ENCODE data around the gene LRTM2. TPM values are rescaled to one million over a fixed set of nuclear protein-coding genes. Genes with fewer than 3 reads are reported as not detected.

The LRTM2 gene
- total and polyA plus RNA-seq, 2 of the 4 experiments (the other 2 are of a cell fraction): not detected

DNA sequence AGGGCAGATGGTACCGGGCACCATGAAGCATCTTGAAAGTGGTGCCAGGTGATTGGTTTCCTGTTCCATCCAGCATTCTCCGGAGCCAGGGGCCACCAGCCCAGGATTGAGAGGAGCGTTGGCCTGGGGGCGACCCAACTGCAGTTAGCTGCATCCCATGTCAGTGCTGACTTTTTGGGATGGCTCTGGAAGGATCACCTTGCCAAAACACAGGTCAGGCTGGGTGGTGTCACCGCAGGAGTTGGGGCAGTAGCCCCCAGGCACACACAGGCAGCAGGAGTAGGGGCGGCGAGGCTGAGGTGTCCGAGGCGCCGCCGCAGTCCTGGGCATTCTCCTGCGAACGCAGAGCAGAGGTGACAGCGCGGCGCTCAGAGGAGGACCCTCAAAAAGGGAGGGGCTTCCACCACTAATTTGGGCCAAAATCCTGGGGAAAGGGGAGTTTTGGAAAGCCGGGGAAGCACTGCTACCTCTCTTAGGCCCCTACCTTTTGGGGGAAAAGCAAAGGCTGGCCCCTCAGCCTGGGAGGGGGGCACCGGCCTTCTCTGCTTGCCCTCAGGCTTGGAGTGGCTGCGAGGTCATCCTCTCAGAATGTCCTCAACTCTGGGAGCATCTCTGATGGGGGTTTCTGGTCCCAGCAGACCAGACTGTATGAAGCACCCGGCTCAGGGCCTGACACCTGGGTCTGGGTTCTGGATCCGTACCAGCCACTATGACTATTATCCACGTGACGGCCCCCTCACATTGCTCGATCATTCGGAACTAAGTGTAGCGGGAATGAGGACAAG is 26.7 kb upstream of the LRTM2 start (continued):
- no peak for TF ChIP-seq RCOR1 (IDR thresholded peaks at IDR 0.05; ENCODE audit: insufficient replicate concordance, low read length)

DNA sequence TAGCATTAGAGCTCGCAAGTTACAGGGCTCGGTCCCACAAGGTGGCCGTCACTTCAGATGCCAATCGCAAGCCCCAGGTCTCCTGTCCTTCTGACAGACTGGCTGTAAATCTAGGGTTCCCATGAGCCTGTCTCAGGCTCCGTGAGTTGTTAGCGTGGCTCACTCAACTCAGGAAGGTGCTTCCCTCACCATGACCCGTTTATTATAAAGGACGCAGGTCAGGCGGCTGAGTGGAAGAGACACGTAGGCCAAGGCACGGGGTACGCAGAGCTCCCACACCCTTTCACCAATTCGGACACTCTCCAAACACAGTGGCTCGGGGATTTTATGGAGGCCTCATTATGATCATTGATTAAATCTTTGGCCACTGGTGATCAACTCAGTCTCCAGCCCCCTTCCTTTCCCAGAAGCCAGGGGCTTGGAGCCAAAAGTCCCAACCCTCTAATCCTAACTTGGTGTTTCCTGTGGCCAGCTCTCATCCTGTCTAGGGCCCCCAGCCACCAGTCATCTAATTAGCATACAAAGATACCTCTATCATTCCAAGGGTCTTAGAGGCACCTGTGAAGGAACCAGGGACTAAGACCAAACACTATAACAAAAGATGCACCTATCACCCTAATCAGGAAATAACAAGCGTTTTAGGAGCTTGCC is 25.8 kb upstream of the LRTM2 start:
- no peak overlapping the region for H2AK9ac ChIP-seq (replicated peaks; ENCODE audit: low read depth, low read length, poor library complexity)
- peaks cover 4% of the 10 kb centered on the region; the same call in 1 of the 2 replicates for H3K4me1 ChIP-seq (ENCODE audit: control insufficient read depth, insufficient read depth, low read length)
- ATAC-seq (ENCODE audit: low read depth): no peak
- peak overlapping the region; percentile 28 for H2AFZ ChIP-seq (replicated peaks; ENCODE audit: low read length, poor library complexity)
- dilution Hi-C loops (cut with HindIII; ENCODE audit: low sequenced_read_pairs, unreplicated experiment): no loop called here
- no peak overlapping the region for H3K14ac ChIP-seq (replicated peaks; ENCODE audit: low read depth, low read length)
- H3K9me1 ChIP-seq (ENCODE audit: insufficient read depth, low read length): peaks cover 4% of the 10 kb centered on the region; the same call in 1 of the 2 replicates
- H4K5ac ChIP-seq (ENCODE audit: low read depth, low read length): no peak overlapping the region
- H4K20me1 ChIP-seq (ENCODE audit: insufficient read depth, low read length): 0 out of 2 replicates have a peak, but pooled peaks cover 6% of the 10 kb centered on the region
- H3K4me2 ChIP-seq (ENCODE audit: low read depth, low read length): no peak overlapping the region
- no TSS peak for BruUV-seq (replicated peaks)
- H3K56ac ChIP-seq (ENCODE audit: extremely low read depth, insufficient read depth, low read length): no peak overlapping the region
- no peak overlapping the region for H4K91ac ChIP-seq (ENCODE audit: insufficient read depth, low read depth, low read length)
- no peak overlapping the region for H2BK20ac ChIP-seq (ENCODE audit: low read depth, low read length)
- H3K27ac ChIP-seq (ENCODE audit: insufficient read depth, low read length): no peak overlapping the region
- ChIA-PET POLR2A (ENCODE audit: unreplicated experiment) (no interaction called here), CTCF (interaction anchor here (0.7 to 1.4 kb wide), 3 partner anchors 13 to 145 kb away, joined by 3 to 4 read pairs (median 3); no protein-coding TSS in a partner anchor)
- TF ChIP-seq MAFK (IDR thresholded peaks at IDR 0.05; ENCODE audit: low read depth, low read length): no peak
- TF ChIP-seq, protein P1, sequence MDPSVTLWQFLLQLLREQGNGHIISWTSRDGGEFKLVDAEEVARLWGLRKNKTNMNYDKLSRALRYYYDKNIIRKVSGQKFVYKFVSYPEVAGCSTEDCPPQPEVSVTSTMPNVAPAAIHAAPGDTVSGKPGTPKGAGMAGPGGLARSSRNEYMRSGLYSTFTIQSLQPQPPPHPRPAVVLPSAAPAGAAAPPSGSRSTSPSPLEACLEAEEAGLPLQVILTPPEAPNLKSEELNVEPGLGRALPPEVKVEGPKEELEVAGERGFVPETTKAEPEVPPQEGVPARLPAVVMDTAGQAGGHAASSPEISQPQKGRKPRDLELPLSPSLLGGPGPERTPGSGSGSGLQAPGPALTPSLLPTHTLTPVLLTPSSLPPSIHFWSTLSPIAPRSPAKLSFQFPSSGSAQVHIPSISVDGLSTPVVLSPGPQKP (IDR thresholded peaks at IDR 0.05; ENCODE audit: borderline replicate concordance, low read depth, low read length): no peak
- no peak for TF ChIP-seq SMC3 (IDR thresholded peaks at IDR 0.05; ENCODE audit: low read depth, low read length)
- no peak for TF ChIP-seq POLR2A (IDR thresholded peaks at IDR 0.05; ENCODE audit: low read depth, low read length)
- no peak for TF ChIP-seq RCOR1 (IDR thresholded peaks at IDR 0.05; ENCODE audit: insufficient replicate concordance, low read length)
- no peak for TF ChIP-seq BHLHE40 (IDR thresholded peaks at IDR 0.05; ENCODE audit: low read depth, low read length)
- no peak overlapping the region for H3K23ac ChIP-seq (ENCODE audit: low read depth, low read length)
- no peak overlapping the region for H2BK120ac ChIP-seq (ENCODE audit: low read depth, low read length)
- no peak overlapping the region for H2BK15ac ChIP-seq (ENCODE audit: low read depth, low read length)
- 83% methylated on average over 7 of the region's 15 CpGs; no CpG with 5 or more reads in 1 of the 2 experiments for WGBS, 2 experiments (ENCODE audit: extremely low coverage in 2 of 2, insufficient read length in 1 of 2)
- no peak for DNase-seq
- 0 out of 4 replicates have a peak, but pooled peaks cover 0 to 3% of the 10 kb centered on the region in 2 experiments for H3K79me1 ChIP-seq (ENCODE audit: low read depth in 1 of 2, low read length in 2 of 2)
- H4K8ac ChIP-seq (ENCODE audit: low read depth in 2 of 2, low read length in 2 of 2): no peak overlapping the region
- H3K18ac ChIP-seq (ENCODE audit: low read depth, low read length): no peak overlapping the region
- in situ Hi-C loops (cut with MboI; ENCODE audit: low sequenced_read_pairs): loop anchor here (5.0 kb wide), 1 partner anchor 143 kb away; no protein-coding TSS in a partner anchor
- H2AK5ac ChIP-seq (ENCODE audit: low read depth, low read length): no peak overlapping the region
- H3K36me3 ChIP-seq (ENCODE audit: control insufficient read depth, insufficient read depth, low read length): no peaks in the 10 kb centered on the region
- H3K4me3 ChIP-seq (ENCODE audit: insufficient read depth, low read depth, low read length): no peak overlapping the region
- H3K9me3 ChIP-seq (ENCODE audit: control insufficient read depth, insufficient read depth, low read length): no peaks in the 10 kb centered on the region
- intact Hi-C loops (cut with micrococcal nuclease): loop anchor here (5.0 kb wide), 2 partner anchors 162 to 258 kb away; partner anchors contain the start of gene CACNA1C
- no peaks in the 10 kb centered on the region; the same call in 1 of the 2 replicates for H3K27me3 ChIP-seq (ENCODE audit: control insufficient read depth, insufficient read depth, low read length)
- no peak overlapping the region for H3K4ac ChIP-seq (ENCODE audit: low read depth, low read length)
- no peak overlapping the region for H2BK5ac ChIP-seq (ENCODE audit: low read depth, low read length, poor library complexity, severe bottlenecking)
- H3K9ac ChIP-seq (ENCODE audit: low read depth, low read length): no peak overlapping the region

Measured in IMR-90 (cell line).